H1 (cell line): ENCODE data around the gene HPS3. TPM values are rescaled to one million over a fixed set of nuclear protein-coding genes. Genes with fewer than 3 reads are reported as not detected.

Source experiments
- BACH1 ChIP-seq: IDR thresholded peaks from 2 replicates; pipeline ENCODE4 v1.6.1; 2012; ENCODE audit warnings: low read length, improper control_type of control experiment
- GABPA ChIP-seq: IDR thresholded peaks from 2 replicates; pipeline ENCODE4 v1.6.1; 2011; ENCODE audit warnings: mild to moderate bottlenecking, low read length, moderate library complexity, borderline replicate concordance; ENCODE audit not compliant: insufficient read depth
- KDM4A ChIP-seq: IDR thresholded peaks from one replicate; pipeline ENCODE4 v1.7.1; 2012; ENCODE audit warnings: low read depth, mild to moderate bottlenecking, moderate library complexity, low read length, inconsistent platforms; ENCODE audit not compliant: severe bottlenecking
- KDM5A ChIP-seq: fragments of 200-600 bp; IDR thresholded peaks from 2 replicates; pipeline ENCODE4 v1.7.1; 2012; ENCODE audit warnings: mild to moderate bottlenecking, low read length, inconsistent platforms, mixed read lengths
- NANOG ChIP-seq: IDR thresholded peaks from 2 replicates; pipeline ENCODE4 v1.6.1; 2011; ENCODE audit warnings: low read length, low read depth, mild to moderate bottlenecking, inconsistent platforms; ENCODE audit not compliant: insufficient read depth, poor library complexity, severe bottlenecking
- RBBP5 ChIP-seq: IDR thresholded peaks from 2 replicates; pipeline ENCODE4 v1.7.1; 2012; ENCODE audit warnings: low read depth, mild to moderate bottlenecking, inconsistent platforms, low read length, moderate library complexity, borderline replicate concordance
- SIX5 ChIP-seq: IDR thresholded peaks from 2 replicates; pipeline ENCODE4 v1.6.1; 2011; ENCODE audit warnings: mild to moderate bottlenecking, low read depth, low read length
- SP1 ChIP-seq: IDR thresholded peaks from 2 replicates; pipeline ENCODE4 v1.6.1; 2011; ENCODE audit warnings: low read depth, low read length
- polyA plus RNA-seq, 7 experiments: library from polyadenylated mRNA; depleted of rRNA in 3 of 7; stranded (reverse) in 5 of 7; unstranded in 2 of 7; fragments of >200 nt in 5 of 7; fragments of 200-250 nt in 2 of 7; gene quantifications; 1 replicate in 5 of 7; 2 replicates in 1 of 7; 4 replicates in 1 of 7; pipeline versions ENCODE4 v1.2.1 to v1.2.3, GENCODE V29; 2011 to 2013; ENCODE audit warnings: missing spikeins in 2 of 7, mixed read lengths in 2 of 7
- total RNA-seq: library from RNA; stranded (reverse); fragmentation: NEBNext Ultra II Directional; extraction: Animal tissue kit (Norgen Biotek cat#: 25700); gene quantifications from 2 replicates; pipeline ENCODE4 v1.2.1, GENCODE V29; 2021

The HPS3 gene
- total and polyA plus RNA-seq, 2 of the 8 experiments (the other 6 are each of a cell fraction or from before 2014, with no cell fraction given): 23.7 to 48.7 TPM

DNA sequence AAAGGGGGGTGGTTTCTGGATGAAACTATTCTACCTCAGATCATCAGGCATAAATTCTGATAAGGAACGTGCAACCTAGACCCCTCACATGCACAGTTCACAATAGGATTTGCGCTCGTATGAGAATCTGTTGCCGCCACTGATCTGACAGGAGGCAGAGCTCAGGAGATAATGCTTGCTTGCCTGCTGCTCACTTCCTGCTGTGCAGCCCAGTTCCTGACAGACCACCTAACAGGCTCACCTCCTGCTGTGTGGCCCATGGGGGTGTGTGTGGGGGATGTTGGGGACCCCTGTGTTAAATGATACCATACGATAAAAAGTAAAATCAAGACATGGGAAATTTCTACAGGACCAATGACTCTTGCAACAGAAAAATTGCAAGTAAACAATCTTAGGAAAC lies 68.2 kb downstream of the HPS3 start (continued):
- TF ChIP-seq RBBP5: no peak
- peak; percentile 39; the same call in 1 of the 2 replicates for TF ChIP-seq SP1
- no peak for TF ChIP-seq GABPA
- no peak for TF ChIP-seq BACH1
- TF ChIP-seq NANOG: peak; percentile 26
- no peak for TF ChIP-seq KDM4A
- no peak for TF ChIP-seq SIX5
- TF ChIP-seq KDM5A: no peak
